Measurements from ENCODE around the gene EBF3.
A peak's percentile ranks its signal among the peaks of the same experiment; 100 is the strongest.

Gene EBF3

GRCh38 chr10:129966889-129967578, 3.0 kb upstream of the EBF3 start:
- Mint-ChIP-seq H3K27me3 (peaks cover 65% of the 10 kb centered on the region), H3K36me3 (ENCODE audit: low read depth) (peaks cover 15% of the 10 kb centered on the region), H3K27ac (no peak overlapping the region), H3K4me1 (ENCODE audit: low read depth) (peaks cover 31% of the 10 kb centered on the region), H3K9me3 (no peaks in the 10 kb centered on the region), H3K4me3 (no peak overlapping the region)

GRCh38 chr10:129966370-129966888, 2.4 kb upstream of the EBF3 start:
- no peak overlapping the region for H3K27ac Mint-ChIP-seq
- H3K9me3 Mint-ChIP-seq, result no peaks in the 10 kb centered on the region
- H3K36me3 Mint-ChIP-seq (ENCODE audit: low read depth), result peaks cover 12% of the 10 kb centered on the region
- peaks cover 66% of the 10 kb centered on the region for H3K27me3 Mint-ChIP-seq
- peaks cover 29% of the 10 kb centered on the region for H3K4me1 Mint-ChIP-seq (ENCODE audit: low read depth)
- H3K4me3 Mint-ChIP-seq, result no peak overlapping the region

- no peak overlapping the region for H3K4me3 Mint-ChIP-seq
- H3K36me3 Mint-ChIP-seq (ENCODE audit: low read depth), result peaks cover 12% of the 10 kb centered on the region
- no peaks in the 10 kb centered on the region for H3K9me3 Mint-ChIP-seq
- peaks cover 70% of the 10 kb centered on the region for H3K27me3 Mint-ChIP-seq
- peak overlapping the region; percentile 52 for H3K27ac Mint-ChIP-seq
- H3K4me1 Mint-ChIP-seq (ENCODE audit: low read depth), result peaks cover 32% of the 10 kb centered on the region
Measured at GRCh38 chr10:129965959-129966358, 1.9 kb upstream of the EBF3 start.

GRCh38 chr10:129965425-129965808, 1.3 kb upstream of the EBF3 start:
- Mint-ChIP-seq H3K27me3 (peaks cover 71% of the 10 kb centered on the region), H3K4me1 (ENCODE audit: low read depth) (peaks cover 33% of the 10 kb centered on the region), H3K36me3 (ENCODE audit: low read depth) (peaks cover 16% of the 10 kb centered on the region), H3K4me3 (no peak overlapping the region), H3K27ac (peak overlapping the region; percentile 52), H3K9me3 (no peaks in the 10 kb centered on the region)

- Mint-ChIP-seq H3K9me3 (no peaks in the 10 kb centered on the region), H3K27me3 (peaks cover 71% of the 10 kb centered on the region), H3K4me3 (peak overlapping the region; percentile 30), H3K36me3 (ENCODE audit: low read depth) (peaks cover 16% of the 10 kb centered on the region), H3K4me1 (ENCODE audit: low read depth) (peaks cover 31% of the 10 kb centered on the region), H3K27ac (no peak overlapping the region)
Measured at GRCh38 chr10:129964611-129965424, 744 bp upstream of the EBF3 start.

- Mint-ChIP-seq H3K4me3 (peak overlapping the region; percentile 71), H3K36me3 (ENCODE audit: low read depth) (peaks cover 16% of the 10 kb centered on the region), H3K27ac (peak overlapping the region; percentile 62), H3K9me3 (no peaks in the 10 kb centered on the region), H3K4me1 (ENCODE audit: low read depth) (peaks cover 35% of the 10 kb centered on the region), H3K27me3 (peaks cover 66% of the 10 kb centered on the region)
Measured at GRCh38 chr10:129962872-129963640, 1.0 kb downstream of the EBF3 start.

GRCh38 chr10:129962031-129962871, 1.8 kb downstream of the EBF3 start:
- peak overlapping the region; percentile 62 for H3K27ac Mint-ChIP-seq
- peaks cover 68% of the 10 kb centered on the region for H3K27me3 Mint-ChIP-seq
- H3K9me3 Mint-ChIP-seq, result no peaks in the 10 kb centered on the region
- H3K36me3 Mint-ChIP-seq (ENCODE audit: low read depth), result peaks cover 16% of the 10 kb centered on the region
- H3K4me1 Mint-ChIP-seq (ENCODE audit: low read depth), result peaks cover 35% of the 10 kb centered on the region
- H3K4me3 Mint-ChIP-seq, result peak overlapping the region; percentile 71

GRCh38 chr10:129961157-129961701, 2.8 kb downstream of the EBF3 start:
- Mint-ChIP-seq H3K4me3 (no peak overlapping the region), H3K9me3 (no peaks in the 10 kb centered on the region), H3K4me1 (ENCODE audit: low read depth) (peaks cover 35% of the 10 kb centered on the region), H3K27ac (no peak overlapping the region), H3K36me3 (ENCODE audit: low read depth) (peaks cover 20% of the 10 kb centered on the region), H3K27me3 (peaks cover 74% of the 10 kb centered on the region)

GRCh38 chr10:129960481-129961156, 3.5 kb downstream of the EBF3 start:
- peaks cover 74% of the 10 kb centered on the region for H3K27me3 Mint-ChIP-seq
- H3K9me3 Mint-ChIP-seq, result no peaks in the 10 kb centered on the region
- no peak overlapping the region for H3K27ac Mint-ChIP-seq
- H3K4me3 Mint-ChIP-seq, result peak overlapping the region; percentile 17
- peaks cover 30% of the 10 kb centered on the region for H3K4me1 Mint-ChIP-seq (ENCODE audit: low read depth)
- peaks cover 16% of the 10 kb centered on the region for H3K36me3 Mint-ChIP-seq (ENCODE audit: low read depth)

- Mint-ChIP-seq H3K27me3 (peaks cover 77% of the 10 kb centered on the region), H3K9me3 (no peaks in the 10 kb centered on the region), H3K4me3 (peak overlapping the region; percentile 10), H3K27ac (no peak overlapping the region), H3K36me3 (ENCODE audit: low read depth) (peaks cover 16% of the 10 kb centered on the region), H3K4me1 (ENCODE audit: low read depth) (peaks cover 27% of the 10 kb centered on the region)
Measured at GRCh38 chr10:129959544-129960480, 4.3 kb downstream of the EBF3 start.

- H3K4me3 Mint-ChIP-seq, result peak overlapping the region; percentile 33
- H3K4me1 Mint-ChIP-seq (ENCODE audit: low read depth), result peaks cover 27% of the 10 kb centered on the region
- H3K27ac Mint-ChIP-seq, result peak overlapping the region; percentile 21
- peaks cover 16% of the 10 kb centered on the region for H3K36me3 Mint-ChIP-seq (ENCODE audit: low read depth)
- H3K27me3 Mint-ChIP-seq, result peaks cover 84% of the 10 kb centered on the region
- H3K9me3 Mint-ChIP-seq, result no peaks in the 10 kb centered on the region
Measured at GRCh38 chr10:129958629-129959543, 5.2 kb downstream of the EBF3 start.

GRCh38 chr10:129958148-129958628, 5.9 kb downstream of the EBF3 start:
- peak overlapping the region; percentile 33 for H3K4me3 Mint-ChIP-seq
- H3K36me3 Mint-ChIP-seq (ENCODE audit: low read depth), result peaks cover 16% of the 10 kb centered on the region
- peak overlapping the region; percentile 21 for H3K27ac Mint-ChIP-seq
- peaks cover 89% of the 10 kb centered on the region for H3K27me3 Mint-ChIP-seq
- peaks cover 27% of the 10 kb centered on the region for H3K4me1 Mint-ChIP-seq (ENCODE audit: low read depth)
- H3K9me3 Mint-ChIP-seq, result no peaks in the 10 kb centered on the region
